Stimulated activated CD8-positive, alpha-beta memory T cell treated with anti-CD3 and anti-CD28 coated beads, Interleukin-4, amount 100 ng/mL, for 4 hours (primary cell): ENCODE results near the gene NRP2.

Experiments
- DNase-seq, 2 donors: peaks; one replicate each; pipeline ENCODE4 v3.0.0-alpha.2; 2020; ENCODE audit warnings: low read depth in 2 of 2, low spot score in 1 of 2

NRP2 gene, protein sequence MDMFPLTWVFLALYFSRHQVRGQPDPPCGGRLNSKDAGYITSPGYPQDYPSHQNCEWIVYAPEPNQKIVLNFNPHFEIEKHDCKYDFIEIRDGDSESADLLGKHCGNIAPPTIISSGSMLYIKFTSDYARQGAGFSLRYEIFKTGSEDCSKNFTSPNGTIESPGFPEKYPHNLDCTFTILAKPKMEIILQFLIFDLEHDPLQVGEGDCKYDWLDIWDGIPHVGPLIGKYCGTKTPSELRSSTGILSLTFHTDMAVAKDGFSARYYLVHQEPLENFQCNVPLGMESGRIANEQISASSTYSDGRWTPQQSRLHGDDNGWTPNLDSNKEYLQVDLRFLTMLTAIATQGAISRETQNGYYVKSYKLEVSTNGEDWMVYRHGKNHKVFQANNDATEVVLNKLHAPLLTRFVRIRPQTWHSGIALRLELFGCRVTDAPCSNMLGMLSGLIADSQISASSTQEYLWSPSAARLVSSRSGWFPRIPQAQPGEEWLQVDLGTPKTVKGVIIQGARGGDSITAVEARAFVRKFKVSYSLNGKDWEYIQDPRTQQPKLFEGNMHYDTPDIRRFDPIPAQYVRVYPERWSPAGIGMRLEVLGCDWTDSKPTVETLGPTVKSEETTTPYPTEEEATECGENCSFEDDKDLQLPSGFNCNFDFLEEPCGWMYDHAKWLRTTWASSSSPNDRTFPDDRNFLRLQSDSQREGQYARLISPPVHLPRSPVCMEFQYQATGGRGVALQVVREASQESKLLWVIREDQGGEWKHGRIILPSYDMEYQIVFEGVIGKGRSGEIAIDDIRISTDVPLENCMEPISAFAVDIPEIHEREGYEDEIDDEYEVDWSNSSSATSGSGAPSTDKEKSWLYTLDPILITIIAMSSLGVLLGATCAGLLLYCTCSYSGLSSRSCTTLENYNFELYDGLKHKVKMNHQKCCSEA

DNA sequence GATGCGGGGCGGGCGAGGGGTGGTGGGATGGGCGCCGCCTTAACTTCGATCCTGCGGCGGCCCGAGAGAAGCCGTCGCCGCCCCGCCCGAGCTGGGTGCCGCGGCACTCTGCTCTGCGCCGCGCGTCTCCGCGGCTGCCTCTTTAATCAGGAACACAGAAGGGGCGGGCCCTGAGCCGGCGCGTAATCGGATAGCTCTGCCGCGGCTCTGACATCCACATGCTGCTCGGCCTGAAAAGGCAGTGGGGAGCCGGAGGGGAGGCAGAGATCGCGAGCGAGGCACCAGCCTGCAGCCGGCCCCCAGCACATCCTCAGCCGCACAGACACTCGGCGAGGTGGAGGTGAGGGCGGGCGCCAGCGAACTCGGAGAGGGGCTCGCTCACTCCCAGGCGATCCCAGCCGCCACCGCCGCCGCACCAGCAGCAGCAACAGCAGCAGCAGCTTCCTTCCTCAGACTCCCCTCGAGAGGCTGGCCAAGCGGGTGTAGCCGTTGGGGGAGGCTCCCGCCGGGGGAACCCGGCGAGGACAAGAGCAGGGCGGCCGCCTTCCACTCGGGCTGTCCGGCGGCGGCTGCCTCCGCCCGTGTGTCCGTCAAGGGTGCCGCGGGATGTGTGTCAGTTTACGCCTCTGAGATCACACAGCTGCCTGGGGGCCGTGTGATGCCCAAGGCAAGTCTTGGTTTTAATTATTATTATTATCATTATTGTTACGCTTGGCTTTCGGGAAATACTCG is at the start of gene NRP2:
NRP2 (plus strand) TSS at position 263 of the 732 bp plus-strand sequence. CDS start 790 bp downstream, outside the sequence.
- no peak for DNase-seq

DNA sequence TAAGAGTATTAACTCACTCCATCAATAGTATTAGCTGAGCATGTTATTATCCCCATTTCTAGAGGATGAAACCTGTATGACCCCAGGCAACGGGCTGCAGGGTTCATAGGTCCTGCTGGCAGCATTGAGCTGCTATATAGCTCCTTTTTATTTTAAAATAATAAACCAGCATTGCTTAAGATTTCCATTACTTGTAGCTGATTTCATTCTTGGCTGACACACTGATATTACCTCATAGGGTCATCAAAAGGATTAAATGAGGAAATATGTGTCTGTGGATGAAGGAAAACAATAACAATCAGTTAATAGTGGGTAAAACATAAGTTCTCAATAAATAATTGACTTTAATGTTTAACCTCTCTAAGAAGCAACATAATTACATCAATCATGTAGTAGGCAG is 48.3 kb upstream of the NRP2 start:
- DNase-seq = no peak

DNA sequence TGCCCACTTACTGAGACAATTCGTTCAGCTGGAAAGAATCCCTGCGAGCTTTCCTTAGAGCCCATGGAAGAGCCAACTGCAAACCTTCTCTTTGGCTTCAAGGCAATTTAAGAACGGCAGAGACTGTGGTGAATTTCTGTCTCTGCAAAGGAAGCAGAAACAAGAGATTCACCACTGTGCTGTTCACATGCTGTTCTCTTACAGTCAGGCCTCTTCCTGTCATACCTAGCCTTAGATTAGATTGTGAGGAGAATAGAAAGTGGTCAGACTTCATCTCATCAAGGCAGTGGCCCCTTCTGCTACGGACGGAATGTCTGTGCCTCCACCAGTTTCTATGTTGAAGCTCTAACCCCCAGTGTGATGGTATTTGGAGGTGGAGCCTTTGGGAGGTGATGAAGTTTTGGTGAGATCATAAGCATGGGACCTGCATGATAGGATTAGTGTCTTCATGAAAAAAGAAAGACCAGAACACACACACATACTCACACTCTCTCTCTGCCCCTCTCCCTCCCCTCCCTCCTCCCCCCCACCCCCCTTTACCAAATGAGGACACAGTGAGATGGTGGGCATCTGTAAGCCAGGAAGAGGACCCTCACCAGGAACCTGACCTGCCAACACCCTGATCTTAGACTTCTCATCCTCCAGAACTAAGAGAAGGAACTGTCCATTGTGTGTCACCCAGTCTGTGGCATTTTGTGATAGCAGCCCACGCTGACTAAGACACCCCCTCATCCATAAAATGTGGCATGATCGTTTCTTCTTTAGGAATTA is 45.6 kb upstream of the NRP2 start:
- no peak for DNase-seq

DNA sequence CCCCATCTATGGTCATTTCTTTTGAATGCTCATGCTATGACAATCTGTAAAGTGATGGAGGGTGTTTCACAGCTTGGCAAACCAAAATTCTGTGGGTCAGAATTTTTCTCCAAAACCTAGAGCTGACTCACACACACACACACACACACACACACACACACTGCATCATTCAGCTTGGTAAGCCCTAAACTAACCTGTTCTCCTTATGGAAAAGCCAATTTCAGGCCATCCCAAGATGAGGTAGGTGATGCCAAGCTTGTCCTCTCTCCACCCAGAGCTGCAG is 45.0 kb upstream of the NRP2 start:
- DNase-seq = no peak

DNA sequence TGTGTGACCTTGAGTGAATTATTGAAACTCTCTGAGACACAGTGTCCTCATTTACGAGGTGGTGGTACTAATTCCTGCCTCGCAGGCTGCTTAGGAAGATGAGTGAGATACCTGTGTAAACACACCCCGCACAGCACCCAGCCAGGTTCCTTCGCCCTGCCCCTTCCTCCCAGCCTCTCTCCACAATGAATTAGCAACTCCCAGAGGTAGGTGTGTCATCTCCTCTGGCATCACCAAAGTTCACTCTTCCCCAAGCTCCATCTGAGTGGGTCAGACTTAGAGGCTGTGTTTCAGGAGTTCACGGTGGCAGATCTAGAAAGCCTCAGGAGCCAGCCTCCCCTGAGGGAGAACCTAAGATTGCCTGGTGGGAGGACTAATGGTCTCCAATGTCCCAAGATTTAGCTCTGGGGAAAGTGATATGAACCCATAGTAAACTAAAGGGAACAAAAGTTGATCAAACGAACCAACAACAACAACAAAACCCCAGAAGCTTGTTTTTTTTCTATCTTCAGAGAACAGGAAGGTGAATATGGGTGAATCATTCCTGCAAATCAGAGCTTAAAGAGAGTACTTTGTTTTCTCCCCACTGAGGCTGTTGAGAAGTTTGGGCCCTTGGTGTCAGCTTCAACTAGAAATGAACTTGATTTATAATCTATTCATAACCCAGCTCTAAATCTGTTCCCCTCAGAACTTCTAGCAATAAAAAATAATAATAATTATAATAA is 44.4 kb upstream of the NRP2 start:
- DNase-seq = no peak

DNA sequence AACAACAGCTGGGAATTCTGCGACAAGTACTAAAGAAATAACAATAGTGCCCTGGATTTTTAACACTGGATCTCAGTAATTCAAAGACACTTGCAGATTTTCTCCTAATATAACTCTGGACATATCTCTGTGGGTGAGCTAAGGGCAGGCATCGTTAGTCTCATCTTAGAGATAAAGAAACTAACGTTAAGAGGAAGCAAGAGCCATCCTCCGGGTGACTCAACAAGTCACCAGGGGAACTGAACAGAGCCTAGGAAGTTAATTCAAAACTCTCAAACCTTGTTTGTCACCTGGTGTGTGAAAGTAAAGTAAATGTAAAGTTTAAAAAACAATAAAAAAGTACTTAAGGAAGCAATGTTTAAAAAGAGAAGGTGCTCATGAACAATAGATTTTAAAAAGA is 41.6 kb upstream of the NRP2 start:
- DNase-seq = no peak

DNA sequence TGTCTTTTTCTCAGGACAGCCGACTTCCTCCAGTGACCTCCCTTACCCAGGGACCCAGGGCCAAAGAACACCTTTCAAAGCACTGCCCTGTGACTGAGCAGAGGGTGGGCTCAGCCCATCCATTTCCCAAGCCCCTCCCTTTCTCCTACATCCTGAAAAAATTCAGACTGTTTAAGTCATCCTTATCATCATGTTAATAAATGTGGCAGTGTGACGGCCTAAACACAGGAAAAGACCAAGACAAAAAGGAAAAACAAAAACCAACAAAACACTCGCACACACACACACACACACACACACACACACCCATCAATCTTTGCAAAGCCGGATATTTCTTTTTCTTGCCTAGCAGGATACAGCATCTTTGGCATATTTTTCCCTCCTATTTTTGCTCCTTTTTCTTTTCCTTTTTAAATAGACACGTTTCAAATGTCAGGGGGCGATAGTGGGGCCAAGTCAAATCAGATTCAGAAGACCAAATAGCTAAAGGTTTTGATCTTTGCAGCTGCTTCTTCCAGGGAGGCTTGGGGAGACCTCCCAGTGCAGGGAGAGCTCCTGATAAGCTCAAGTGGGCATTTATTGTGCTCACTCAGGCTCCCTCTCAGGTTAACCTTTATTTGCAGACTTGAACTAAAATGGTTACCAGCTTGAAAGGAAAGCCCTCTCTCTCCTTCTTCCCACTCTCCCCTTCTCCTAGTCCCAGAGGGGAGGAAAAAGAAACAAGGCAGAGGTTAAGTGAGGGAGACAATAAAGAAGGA is 39.5 kb upstream of the NRP2 start:
- no peak for DNase-seq

DNA sequence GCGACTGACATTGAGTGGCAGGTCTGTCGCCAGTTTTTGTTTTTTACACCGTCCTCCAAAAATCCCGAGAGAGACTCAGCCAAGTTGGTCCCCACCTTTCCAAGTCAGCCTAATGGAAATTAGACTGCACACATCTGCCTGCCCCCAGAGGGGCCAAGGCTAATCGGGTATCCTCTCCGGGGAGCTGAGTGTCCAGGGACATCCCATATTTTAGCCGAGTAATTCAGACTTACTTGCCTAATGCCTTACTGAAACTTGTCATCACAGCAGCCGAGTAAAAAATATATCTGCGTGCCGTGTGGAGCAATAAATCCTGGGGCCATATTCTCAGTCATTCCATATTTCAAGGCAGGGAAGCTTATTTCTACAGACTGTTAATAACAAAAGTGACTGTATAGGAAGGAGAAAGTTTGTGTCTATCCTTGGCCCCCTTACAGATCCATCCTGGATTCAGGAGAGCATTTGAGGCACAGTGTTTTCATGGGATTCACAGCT is 38.9 kb upstream of the NRP2 start:
- no peak for DNase-seq

DNA sequence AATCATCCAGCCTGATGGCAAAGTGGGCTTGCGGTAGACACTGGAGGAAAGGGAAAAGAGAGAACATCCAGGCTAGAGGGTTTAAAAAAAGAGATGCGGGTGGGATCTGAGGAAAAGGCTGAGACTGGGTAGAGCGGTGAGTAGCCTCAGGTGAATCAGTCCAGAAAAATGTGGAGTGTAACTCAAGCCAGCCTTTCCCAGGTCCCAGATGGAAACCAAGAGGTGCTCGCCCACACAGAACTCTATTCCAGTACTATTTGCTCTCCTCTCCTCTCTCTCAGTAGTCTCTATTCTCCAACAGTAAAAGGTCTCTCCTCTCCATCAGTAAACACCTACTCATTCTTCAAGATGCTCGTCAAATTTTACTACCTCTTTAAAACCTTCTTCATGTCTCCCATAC is 38.3 kb upstream of the NRP2 start:
- no peak for DNase-seq

DNA sequence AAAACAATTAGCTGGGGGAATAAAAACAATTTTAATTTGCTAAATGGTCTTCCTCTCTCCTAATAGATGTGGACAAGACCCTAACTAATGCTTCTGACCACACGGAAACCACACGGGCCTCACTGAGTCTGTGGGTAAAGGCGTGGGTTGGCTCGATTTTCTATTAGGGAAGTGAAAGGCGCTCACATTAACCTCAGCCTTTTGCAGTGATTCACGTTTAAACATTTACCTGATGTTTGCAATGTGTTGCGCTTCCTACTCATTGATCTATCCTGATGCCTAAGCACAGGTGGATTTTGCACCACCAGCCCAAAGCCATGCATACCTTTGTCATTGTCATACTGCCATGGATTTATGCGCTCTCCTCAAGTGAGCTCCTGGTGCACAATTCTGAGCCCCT is 35.6 kb upstream of the NRP2 start:
- DNase-seq = no peak

DNA sequence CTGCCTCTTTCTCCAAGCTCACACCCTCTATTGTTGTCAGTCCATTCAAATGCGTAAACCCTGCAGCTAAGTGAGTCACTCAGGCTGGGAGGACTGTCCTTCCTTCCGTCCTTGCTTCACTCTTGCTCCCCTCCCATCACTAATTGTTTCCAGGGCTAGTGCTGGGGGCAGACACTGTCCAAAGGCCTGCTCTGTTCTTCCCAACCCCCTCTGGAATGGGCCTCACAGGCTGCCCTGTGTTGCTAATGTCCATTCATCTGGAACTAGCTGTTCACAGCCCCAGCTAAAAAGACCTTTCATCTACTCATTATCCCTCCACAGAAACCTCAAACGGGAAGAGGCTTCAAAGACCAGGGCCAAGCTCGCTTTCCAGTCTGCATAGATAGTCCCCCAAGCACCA is 31.9 kb upstream of the NRP2 start:
- no peak for DNase-seq

DNA sequence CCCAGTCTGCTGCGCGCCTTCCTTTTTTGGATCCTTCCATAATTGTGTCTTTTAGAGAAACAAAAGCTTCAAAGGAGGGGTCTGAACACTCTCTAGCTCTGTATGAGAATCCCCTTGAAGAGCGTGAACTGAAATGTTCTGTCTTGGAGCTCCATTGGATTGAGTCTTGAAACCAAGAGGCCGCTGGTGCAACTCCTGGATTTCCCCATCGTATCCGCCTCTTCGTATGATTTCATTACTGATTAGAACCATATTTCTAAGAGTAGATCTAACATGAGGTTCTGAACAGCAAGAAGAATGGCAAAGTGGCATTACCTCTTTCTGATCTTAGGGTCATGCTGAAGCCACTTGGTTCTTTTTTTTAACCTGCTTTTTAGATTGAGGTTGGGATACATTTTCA is 31.4 kb upstream of the NRP2 start:
- no peak for DNase-seq

DNA sequence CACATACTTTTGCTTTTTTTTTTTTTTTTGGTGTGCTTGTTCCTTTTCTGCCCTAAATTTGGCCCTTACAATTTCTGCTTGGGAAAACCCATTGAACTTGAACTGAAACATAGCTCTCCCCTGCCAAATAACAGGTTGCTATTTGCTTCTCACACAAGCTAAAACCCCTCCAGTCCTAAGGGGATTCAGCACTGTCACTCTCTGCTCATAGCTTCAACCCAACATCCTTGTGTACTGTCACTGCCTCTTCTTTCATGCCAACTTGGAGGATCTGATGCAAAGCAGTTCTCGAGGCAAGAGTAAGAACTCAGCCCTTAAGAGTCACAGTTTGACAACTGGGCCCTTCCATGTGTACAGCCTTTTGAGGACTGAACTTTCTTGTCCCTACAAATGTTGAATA is 30.6 kb upstream of the NRP2 start:
- DNase-seq = no peak

DNA sequence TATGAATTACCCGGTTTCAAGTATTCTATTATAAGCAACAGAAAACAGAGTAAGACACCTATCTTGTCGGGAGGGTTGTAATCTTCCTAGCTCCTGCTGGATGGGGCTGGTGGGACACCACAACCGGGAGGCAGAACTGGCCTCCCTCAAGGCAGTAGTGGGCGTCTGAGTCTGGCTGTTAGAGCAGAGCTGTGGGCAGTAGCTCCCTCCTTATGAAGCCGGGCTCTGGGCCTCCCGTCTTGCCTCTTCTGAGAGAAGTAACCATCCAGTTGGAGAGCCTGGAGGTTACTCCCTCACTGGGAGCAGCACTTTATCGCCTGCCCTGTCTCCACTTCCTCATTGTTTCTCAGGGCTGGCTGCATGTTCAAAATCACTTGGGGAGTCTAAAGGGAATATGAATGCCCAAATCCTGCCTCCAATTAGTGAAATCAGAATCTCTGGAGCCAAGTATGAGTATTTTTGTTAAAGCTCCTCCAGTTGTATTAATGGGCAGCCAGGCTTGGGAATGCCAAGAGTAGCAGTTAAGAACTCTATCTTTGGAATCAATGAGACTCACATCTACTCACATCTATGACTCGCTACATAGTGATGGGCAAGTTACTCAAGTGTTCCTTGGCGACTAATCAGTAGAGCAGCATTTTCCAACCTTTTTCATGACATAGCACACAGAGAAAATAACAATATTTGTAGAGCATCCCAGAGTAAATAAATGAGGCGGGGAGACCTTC is 27.3 kb upstream of the NRP2 start:
- no peak for DNase-seq

DNA sequence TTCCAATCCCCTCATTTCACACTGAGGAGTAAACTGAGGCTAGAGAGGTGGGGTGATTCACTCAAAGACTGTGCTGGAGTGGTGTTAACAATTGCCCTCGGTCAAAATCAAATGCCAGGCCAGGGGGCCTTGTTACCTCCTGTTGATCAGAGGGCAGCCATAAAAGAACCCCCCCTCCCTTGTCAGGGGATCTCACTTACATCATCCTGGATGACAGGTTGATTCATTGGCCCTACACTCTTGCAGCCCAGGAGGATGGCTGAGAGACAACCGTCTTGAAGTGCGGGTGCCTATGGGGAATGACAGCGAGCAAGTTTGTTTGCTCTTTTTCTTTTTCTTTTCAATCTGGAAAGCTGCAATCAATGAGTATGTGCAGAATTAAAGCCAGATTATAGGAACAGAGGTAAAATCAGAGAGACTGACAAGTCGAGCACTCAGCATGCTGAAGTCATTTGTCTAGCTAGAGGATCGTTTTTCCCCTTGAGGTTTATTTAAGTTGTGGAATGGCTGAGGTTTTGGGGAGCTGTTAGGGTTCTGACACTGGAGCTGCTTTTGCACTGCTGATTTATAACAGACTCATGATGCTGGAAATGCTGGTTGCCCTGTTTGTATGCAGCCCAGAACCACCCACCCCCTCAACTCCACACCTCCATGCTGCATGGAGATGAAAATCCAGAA is 26.4 kb upstream of the NRP2 start:
- DNase-seq = no peak

DNA sequence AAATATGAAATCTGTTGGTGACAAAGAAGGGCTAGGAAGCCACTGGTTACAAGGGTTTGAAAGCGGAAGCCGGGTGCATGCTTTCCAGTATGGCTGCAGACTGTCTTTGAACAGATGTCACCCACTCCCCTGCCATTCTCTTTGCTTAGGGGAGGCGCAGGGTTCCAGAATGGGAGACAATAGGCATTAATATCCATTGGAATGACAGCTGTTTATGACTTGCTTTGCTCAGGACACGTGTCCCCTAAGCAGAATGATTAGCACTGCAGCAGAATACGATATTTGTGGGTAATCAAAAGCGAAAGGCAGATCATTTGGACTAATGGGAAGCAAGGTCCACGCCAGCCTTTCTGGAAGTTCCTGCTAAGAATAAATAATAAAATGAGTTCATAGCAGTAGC is 25.8 kb upstream of the NRP2 start:
- DNase-seq = no peak

DNA sequence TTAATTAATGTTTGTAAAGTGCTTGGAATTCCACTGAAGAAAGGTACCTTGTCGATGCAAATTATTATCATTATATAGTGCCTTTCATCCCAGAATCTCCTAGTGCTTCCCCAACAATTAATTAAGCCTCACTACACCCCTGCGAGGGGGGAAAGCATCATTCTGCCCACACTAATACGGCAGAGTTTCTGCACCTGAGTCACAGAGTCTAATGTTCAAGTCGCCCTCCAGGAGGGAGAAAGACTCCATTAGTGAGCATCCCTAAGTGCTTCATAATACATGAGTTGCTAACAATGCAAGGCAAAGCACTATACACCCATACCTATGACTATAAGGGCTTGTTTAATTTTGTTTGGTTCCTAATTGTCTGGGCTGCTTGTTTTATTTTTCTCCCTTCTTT is 25.4 kb upstream of the NRP2 start:
- no peak for DNase-seq

DNA sequence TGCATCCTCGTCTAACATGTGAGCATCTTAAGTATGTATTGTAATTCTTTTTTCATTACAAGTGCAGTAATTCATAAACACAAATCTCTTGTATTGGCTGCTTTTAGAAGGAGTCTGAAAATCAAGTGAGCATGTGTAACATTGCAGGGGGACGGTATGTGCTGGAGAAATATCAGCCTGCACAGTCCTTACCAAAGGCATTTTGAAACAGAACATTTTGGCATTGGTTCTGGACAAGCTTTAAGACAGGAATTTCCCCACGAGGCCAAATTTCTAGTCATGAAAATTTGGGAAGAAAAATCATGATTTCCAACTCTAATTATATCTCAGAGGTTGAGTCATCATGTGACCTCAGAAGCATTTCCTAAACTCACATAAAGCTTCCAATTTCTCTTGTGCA is 24.7 kb upstream of the NRP2 start:
- DNase-seq = no peak
